ENCODE results near the gene HSPA2.
"Not testable (repeated sequence)": the region's sequence is repeated elsewhere in the genome, so short reads cannot be mapped to it uniquely, and the experiment has no call there.

Gene HSPA2

DNA sequence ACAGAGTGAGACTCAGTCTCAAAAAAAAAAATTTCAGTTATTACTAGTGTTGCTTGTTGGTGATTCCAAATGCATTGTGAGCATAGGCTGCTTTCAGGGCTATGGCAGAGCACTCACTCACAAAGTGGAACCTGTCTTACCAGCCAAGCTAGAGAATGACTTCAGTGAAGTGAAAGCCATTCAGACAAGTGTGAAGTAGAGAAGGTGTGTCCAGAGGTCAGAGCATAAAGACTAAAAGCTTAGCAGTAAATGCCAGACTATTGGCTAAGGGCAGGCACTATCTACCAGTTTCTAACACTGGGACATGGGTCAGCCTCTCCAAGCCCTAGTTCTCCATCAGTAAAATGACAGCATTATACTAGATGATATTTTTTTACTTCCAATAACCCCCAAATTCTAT is 21.9 kb downstream of the HSPA2 start:
- DNase-seq = no peak

DNA sequence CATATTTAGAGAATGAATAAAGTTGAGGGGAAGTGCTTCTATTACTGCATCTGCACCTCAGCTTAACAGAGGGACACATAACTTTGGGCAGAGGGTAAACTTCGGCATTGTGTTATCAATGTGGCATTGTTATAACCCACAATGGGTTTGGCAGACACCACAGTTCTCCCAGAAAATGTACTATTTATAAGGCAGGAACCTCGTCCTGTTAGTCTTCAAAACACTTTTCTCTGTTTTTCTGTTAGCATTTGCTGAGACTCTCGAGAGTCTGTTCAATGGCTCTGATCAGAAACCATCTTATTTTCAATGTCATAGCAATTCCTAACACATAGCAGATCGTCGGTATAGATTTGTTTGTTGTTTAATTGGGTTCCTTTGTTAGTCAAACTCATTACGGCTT is 23.2 kb downstream of the HSPA2 start:
- DNase-seq = no peak

DNA sequence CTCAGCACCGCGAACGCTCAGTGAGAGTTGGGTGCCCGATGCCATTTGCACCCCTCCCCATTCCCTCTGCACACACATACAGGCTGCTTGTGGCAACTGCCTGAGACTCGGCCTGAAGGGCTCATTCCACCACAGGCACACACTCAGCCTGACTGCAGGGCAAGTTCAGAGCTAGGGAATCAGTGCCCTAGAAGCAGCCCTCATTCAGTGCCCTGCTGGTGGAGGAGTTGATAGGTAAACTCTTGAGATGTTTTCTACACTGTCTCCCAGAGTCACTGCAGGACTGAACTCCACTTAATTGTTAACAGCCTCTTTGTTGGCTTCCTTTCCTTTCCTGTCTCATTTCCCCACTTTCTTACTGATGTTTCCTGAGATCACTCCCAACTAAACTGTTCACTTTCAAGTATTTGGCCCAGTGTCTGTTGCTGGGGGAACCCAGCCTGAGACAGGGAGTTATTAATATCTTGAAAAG is 26.1 kb downstream of the HSPA2 start:
- no peak for DNase-seq

DNA sequence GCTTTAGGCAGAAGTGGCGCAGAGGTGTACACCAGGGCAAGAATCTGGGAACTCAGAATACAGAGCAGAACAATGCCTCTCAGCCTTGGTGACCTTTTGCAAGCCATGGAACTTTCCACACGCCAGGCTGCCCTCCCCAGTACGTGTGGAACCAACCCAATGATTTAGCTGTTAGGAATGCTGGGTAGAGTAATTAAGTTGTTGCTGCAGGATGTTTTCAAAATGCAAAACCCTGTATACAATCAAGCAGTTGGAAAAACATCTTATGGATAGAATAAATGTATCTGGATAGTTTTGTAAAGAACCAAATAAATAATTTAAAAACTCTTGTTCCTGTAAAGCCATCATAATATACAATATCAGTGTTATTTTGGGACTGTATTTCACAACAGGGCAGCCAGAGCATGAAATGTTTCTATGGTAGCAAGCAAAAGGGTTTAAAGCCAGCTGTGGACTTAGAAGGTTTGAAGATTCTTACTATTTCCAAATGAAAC is 28.6 kb downstream of the HSPA2 start:
- DNase-seq = no peak

DNA sequence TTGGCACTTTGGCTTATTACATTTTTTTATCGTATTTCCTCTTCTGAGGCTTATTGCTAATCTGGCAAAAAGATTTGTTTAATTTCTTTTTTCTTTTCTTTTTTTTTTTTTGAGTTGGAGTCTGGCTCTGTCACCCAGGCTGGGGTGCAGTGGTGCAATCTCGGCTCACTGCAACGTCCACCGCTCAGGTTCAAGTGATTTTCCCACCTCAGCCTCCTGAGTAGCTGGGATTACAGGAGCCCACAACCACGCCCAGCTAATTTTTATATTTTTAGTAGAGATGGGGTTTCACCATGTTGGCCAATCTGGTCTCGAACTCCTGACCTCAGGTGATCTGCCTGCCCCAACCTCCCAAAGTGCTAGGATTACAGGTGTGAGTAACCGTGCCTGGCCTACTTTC is 29.1 kb downstream of the HSPA2 start:
- DNase-seq = not testable (repeated sequence)

DNA sequence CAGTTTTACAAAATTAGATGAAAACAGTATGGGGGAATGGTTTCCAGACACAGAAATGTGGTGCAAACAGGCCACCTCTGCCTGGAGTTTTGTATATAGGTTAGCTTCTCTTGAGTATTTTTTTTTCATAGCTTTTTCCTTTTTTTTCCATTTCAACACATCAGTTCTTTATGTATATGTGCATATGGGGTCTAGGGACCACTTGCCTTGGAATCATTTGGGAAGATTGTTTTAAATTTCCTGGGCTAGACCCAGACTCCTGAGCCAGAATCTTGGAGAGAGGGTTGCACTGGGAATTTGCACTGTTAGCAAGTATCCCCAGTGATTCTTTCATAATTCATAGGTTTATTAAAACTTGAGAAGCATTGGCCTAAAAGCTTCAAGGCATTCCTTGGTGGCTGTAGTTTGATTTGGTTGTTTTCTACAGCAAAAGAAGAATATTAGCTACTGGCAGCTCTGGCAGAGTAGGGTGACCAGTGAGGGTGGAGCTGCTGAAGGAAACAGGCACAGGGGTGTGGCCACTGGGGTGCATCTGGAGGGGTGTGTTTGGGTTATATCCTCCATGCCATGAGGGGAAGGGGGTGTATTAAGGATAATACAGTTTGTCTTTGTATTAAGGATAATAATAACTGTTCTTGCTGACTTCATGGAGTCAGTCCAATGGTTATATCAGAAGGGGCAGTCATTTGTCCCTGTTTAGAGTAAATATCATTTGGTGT is 32.0 kb downstream of the HSPA2 start:
- DNase-seq = no peak

DNA sequence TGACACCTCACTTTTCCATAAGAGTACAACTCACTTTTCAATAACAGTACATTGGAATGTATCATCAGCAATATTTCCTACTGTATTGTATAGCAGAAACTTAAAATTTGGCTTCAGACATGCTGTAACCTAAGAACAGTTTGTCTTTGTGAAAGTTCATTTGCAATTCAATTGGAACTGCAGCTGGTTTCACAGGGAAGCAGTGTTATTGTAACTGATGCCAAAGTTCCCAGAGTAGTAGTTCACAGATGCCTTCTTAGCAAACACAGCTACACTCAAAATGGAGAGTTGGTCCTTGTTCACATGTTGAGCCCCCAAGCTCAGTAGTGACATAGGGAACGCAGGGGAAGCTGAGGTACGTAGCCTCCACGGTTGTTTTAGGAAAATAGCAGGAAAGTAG is 32.6 kb downstream of the HSPA2 start:
- DNase-seq = no peak

DNA sequence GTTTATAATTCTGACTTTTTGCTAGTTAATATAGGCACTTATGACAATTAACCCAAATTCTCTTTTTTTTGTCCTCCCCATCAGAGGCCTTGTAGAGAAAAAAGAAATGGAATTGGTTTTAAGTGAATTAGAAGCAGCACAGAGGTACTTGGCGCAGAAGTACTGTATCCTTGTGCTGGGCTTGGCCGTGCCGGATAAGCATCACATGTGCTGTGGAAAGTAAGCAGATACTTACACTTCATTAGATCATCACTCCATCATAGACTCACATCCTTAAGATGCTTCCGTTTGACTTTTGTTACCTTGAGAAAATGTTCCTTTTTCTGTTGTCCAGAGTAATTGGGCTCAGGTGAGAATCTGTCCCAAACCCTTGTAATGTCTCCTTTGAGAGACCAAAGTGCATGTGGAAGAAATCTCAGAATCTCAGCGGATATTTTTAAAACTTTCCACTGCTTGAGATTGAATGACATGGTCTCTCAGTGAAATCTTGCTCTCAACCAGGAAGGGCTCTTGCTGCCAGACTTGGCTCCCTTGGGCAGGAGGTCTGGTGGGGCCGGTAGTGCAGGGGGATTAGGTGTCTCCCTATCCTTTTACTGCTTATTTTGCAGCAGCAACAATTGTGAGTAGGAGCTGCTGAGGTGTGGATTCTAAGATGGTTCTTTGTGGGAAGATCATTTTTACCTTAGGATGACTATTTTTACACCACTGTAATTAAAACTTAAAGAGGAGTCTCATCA is 34.0 kb downstream of the HSPA2 start:
- DNase-seq = no peak

DNA sequence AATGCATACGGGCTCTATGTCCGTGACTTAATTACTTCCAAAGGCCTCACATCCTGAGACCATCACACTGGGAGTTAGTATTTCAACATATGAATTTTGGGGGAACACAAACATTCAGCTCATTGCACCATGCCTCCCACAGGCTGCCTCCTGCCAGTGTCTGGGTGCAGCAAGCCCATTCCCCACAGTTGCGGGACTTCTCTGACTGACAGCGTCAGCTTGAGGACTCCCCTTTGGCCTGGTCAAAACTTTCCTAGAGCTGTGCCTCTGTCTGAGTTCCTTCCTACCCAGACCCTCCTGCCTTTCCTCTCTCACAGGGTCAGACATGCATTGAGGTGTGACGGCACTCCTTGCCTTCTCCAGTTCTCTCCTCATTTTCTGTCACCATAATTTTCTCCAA is 36.7 kb downstream of the HSPA2 start:
- no peak for DNase-seq

DNA sequence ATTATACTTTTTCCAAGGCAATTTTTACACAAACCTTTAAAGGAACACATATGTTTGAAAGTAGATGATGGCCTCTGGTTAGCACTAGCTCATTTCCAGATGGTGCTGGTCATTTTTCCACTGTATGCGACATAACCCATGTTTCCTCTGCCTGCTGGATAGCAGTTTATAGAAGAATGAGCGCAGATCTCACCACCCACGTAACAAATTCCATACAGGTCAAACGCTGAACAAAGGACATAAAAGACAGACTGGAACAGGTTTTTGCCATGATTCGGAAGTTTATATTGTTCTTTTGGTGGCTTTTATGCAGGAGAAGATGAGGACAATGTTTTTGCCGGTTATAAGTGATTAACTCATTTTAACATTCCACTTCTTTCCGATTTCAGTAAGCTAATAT is 39.9 kb downstream of the HSPA2 start:
- DNase-seq = no peak

DNA sequence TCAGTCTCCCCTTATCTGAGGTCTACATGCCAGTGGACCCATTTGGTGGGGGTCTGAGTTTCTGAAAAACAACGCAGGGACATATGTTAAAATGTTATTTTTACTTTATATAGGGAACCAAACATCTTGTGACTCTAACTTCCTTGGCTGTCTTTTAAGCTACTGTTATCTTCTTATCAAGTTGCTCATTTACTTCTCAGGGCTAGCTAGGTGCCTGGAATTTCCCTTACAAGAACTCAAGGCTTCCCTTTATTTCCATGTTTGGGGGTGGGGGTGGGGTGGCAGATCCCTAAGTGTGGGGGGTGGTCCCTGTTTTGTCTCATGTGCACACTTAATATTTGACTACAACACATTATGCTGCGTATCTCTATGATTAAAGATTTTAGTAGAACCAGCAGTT is 40.8 kb downstream of the HSPA2 start:
- no peak for DNase-seq

DNA sequence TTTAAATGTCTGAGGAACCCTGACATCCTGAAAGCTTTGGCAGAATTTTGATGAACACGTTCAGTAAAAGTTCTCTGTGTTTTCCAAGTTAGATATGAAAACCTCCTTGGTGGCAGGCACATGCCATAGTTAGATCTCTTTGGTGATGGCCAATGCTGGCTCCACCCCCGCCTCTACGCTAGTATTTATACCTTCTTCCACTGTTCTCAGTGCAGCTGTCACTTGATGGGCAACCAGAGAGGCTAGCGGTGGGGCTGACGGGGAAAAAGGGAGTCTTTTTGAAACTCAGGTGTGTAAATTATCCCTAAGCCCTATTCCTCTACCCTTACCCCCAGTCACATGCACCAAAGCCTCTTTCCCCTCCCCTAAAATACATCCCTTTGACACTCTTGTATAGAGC is 41.3 kb downstream of the HSPA2 start:
- no peak for DNase-seq

DNA sequence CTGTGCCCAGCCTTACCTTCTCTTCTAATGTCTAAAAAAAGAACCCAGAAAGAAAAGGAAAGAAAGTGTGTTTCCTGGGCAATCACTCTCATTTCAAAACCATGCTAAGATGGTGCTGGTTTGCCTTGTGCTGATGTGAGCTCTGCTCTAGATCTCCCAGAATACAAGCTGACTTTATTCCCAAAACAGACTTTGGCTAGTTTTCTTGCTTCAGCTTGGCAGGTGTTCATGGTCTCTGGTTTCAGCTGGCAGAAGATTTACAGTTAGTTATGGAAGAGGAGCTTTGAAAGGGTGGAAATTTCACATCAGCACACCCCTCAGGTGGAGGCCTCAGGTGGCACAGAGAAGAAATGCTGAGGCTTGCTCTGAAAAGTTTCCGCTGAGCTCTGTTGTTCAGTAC is 43.6 kb downstream of the HSPA2 start:
- DNase-seq = no peak

DNA sequence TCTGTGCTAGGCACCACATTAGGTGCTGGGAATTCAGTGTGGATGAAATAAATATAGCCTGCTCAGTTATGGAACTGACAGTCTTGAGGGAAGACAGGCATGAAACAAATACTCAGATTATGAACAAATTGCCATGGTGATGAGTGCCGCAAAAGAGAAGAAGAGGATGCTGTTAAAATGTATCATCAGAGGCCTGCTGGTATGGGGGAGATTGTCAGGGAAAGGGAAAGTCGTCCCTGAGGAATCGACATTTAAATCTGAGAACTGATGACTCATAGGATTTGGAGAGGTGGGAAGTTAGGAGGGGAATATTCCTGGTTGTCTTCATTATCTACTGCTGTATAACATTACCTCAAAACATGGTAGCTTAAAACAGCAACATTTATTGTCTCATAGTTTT is 51.3 kb downstream of the HSPA2 start:
- no peak for DNase-seq
